GM12801 (cell line): ENCODE results near the gene ASPSCR1.

Source experiments
- TF ChIP-seq, protein P1 (sequence below): IDR thresholded peaks from one replicate; pipeline ENCODE4 v1.5.1; 2011; ENCODE audit warnings: control low read depth; ENCODE audit not compliant: insufficient read length; ENCODE audit errors: extremely low read depth

Gene ASPSCR1

GRCh38 chr17:81980122-81980521, 2.7 kb downstream of the ASPSCR1 start:
- TF ChIP-seq, protein P1, sequence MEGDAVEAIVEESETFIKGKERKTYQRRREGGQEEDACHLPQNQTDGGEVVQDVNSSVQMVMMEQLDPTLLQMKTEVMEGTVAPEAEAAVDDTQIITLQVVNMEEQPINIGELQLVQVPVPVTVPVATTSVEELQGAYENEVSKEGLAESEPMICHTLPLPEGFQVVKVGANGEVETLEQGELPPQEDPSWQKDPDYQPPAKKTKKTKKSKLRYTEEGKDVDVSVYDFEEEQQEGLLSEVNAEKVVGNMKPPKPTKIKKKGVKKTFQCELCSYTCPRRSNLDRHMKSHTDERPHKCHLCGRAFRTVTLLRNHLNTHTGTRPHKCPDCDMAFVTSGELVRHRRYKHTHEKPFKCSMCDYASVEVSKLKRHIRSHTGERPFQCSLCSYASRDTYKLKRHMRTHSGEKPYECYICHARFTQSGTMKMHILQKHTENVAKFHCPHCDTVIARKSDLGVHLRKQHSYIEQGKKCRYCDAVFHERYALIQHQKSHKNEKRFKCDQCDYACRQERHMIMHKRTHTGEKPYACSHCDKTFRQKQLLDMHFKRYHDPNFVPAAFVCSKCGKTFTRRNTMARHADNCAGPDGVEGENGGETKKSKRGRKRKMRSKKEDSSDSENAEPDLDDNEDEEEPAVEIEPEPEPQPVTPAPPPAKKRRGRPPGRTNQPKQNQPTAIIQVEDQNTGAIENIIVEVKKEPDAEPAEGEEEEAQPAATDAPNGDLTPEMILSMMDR = no peak

GRCh38 chr17:81980707-81981343, 3.4 kb downstream of the ASPSCR1 start:
- TF ChIP-seq, protein P1 = no peak

GRCh38 chr17:81983011-81983638, 5.7 kb downstream of the ASPSCR1 start:
- TF ChIP-seq, protein P1 = no peak

DNA sequence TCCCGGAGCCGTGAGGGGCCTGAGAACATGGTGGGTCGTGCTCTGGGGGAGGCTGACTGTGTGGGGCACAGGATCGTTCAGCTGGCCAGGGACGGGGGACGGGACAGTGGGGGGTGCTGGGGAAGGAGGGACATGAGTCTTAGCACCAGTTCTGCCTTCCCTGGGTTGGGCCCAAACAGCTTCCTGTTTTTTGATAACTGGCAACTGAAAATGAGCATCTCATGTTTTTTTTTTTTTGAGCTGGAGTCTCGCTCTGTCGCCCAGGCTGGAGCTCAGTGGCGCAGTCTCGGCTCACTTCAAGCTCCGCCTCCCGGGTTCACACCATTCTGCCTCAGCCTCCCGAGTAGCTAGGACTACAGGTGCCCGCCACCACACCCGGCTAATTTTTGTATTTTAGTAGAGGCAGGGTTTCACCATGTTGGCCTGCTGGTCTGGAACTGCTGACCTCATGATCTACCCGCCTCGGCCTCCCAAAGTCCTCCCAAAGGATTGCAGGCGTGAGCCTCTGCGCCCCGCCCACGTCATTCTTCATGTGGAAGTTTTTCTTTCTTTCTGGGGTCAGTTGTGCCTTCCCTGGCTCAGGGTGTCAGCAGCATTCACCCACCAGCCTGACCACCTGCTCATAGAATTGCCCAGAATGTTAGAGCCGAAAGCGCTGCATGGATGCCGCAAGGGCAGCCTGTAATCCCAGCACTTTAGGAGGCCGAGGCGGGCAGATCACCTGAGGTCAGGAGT, 6.4 kb downstream of the ASPSCR1 start:
- TF ChIP-seq, protein P1 = no peak

- TF ChIP-seq, protein P1 = no peak
Observed at GRCh38 chr17:81984773-81985410, 7.5 kb downstream of the ASPSCR1 start.

GRCh38 chr17:81986606-81987005, 9.2 kb downstream of the ASPSCR1 start:
- TF ChIP-seq, protein P1 = no peak

GRCh38 chr17:81987161-81987770, 9.8 kb downstream of the ASPSCR1 start:
- TF ChIP-seq, protein P1 = no peak
